ENCODE measurements around the gene C6orf62. TPM values are rescaled to one million over a fixed set of nuclear protein-coding genes. Genes with fewer than 3 reads are reported as not detected.
"Not testable (repeated sequence)": the region's sequence is repeated elsewhere in the genome, so short reads cannot be mapped to it uniquely, and the experiment has no call there.

Gene C6orf62
- total RNA-seq, 4 donors from 2014 or later = 55.9 to 122 (median 77.9) TPM

DNA sequence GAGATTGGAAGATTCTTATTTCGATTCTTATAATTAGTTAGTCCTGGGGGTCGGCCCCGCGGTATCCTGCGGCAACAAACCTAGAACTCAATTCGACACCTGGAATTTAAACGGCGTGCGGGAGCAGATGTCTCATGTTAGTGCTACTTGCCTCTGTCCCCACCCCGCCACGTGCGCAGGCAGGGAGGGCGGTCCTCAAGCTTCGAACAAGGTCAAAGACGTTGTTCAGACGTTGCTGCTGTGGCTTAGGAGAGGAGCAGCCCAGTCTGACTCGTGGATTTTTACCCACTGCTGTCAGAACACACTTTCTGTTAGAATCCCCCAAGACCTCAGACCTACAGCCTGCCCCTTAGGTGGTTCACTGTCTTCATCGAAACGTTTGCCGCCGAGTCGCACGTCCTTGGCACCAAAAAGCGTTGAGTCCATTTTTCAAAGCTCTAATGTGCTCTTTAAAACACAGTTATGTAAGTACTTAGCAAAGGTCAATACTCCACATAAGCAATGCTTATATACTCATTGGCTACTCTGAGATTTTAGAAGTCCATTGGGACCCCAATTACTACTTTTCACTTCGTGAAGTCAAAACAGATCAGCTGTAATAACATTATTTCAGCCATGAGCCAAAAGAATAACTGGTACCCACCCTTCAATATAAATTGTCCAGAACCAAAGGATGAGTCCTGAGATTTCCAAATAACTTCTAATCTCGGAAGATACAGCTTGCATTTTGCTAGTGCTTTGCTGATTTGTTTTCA, 2.7 kb upstream of the C6orf62 start:
- H3K4me1 ChIP-seq = peaks cover 0 to 27% (median 12%) of the 10 kb centered on the region in 4 donors
- peak; percentile 78 to 84 for TF ChIP-seq POLR2A (IDR thresholded peaks at IDR 0.05)
- peak in 1 of 2 donors; percentile 92 for TF ChIP-seq EP300 (IDR thresholded peaks at IDR 0.05)
- TF ChIP-seq CTCF (IDR thresholded peaks at IDR 0.05) = no peak
- H3K4me3 ChIP-seq = peak overlapping the region; percentile 31 to 86 (median 64)
- no peaks in the 10 kb centered on the region for H3K9me3 ChIP-seq
- H3K36me3 ChIP-seq = peaks cover 0 to 3% (median 0%) of the 10 kb centered on the region in 3 donors
- 2 to 4% methylated on average over 26 of the region's 26 CpGs for WGBS, 2 donors
- peak in 1 of 2 donors; percentile 87 for DNase-seq (ENCODE audit: low spot score in 2 of 2)
- peak overlapping the region; percentile 96 to 100 (median 96) for H3K27ac ChIP-seq
- H3K27me3 ChIP-seq = no peaks in the 10 kb centered on the region

DNA sequence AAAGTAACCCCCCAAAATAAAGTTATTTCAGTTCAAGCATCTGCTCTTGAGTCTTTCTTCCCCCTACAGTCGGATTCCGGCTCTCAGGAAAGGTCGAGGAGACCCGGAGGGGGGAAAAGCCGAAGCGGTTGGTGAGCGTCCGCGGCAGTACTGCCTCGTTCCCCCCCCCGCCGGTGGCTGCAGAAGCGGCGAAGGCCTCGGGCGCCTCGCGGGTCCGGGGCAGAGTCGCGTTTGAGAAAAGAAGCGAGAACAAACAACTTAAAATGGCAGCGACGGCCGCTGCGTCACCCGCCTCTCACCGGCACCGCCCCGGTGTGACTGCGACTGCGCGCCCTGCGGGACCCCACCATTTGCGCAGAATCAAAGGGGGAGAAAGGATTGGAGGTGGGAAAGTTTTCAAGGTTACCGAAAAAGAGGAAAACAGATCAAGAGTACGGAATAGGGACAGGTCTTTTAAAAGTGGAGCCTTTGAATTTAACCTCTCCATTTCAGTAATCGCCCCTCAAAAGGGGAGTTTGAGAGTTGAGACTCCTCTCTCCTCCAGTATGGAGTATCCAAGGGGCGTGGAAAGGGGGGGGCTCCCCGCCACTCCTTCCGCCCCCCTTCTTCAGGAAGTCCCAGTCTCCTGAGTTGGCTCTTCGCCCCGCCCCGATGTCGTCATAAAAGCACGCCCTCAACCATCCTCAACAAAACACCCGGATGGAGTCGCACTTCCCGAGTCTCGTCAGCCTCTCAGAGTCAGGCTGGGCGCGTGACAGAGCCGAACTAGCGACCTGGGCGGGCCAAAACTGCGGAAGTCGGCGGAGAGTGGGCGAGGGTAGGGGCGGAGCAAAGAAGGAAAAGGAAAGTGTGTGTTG, 1.9 kb upstream of the C6orf62 start:
- Histone ChIP-seq H3K4me1 (peaks cover 0 to 35% (median 16%) of the 10 kb centered on the region in 4 donors), H3K27ac (peak overlapping the region; percentile 96 to 100 (median 97)), H3K36me3 (peaks cover 0 to 11% (median 0%) of the 10 kb centered on the region in 3 donors), H3K27me3 (no peaks in the 10 kb centered on the region), H3K9me3 (no peaks in the 10 kb centered on the region), H3K4me3 (peak overlapping the region; percentile 69 to 86 (median 74))
- TF ChIP-seq POLR2A (IDR thresholded peaks at IDR 0.05) (peak; percentile 99), CTCF (IDR thresholded peaks at IDR 0.05) (peak in 2 of 5 experiments; percentile 24 to 52), EP300 (IDR thresholded peaks at IDR 0.05) (peak; percentile 86 to 99)
- 0% methylated on average over 60 of the region's 60 CpGs for WGBS, 2 donors
- DNase-seq (ENCODE audit: low spot score in 2 of 2) = peak; percentile 100

GRCh38 chr6:24720131-24720603, 1.2 kb upstream of the C6orf62 start:
- TF ChIP-seq CTCF (IDR thresholded peaks at IDR 0.05) (no peak), POLR2A (IDR thresholded peaks at IDR 0.05) (no peak), EP300 (IDR thresholded peaks at IDR 0.05) (no peak)
- no peaks in the 10 kb centered on the region for H3K9me3 ChIP-seq
- peak overlapping the region; percentile 96 to 100 (median 97) for H3K27ac ChIP-seq
- 0% methylated on average over 22 to 35 of the region's 39 CpGs for WGBS, 2 donors
- no peaks in the 10 kb centered on the region for H3K27me3 ChIP-seq
- peak in 1 of 2 donors; percentile 45 for DNase-seq (ENCODE audit: low spot score in 2 of 2)
- H3K4me3 ChIP-seq = peak overlapping the region; percentile 69 to 86 (median 74)
- H3K4me1 ChIP-seq = peaks cover 0 to 41% (median 20%) of the 10 kb centered on the region in 4 donors
- H3K36me3 ChIP-seq = peaks cover 0 to 15% (median 0%) of the 10 kb centered on the region in 3 donors

- H3K9me3 ChIP-seq = no peaks in the 10 kb centered on the region
- peaks cover 0 to 31% (median 8%) of the 10 kb centered on the region in 3 donors for H3K36me3 ChIP-seq
- H3K27ac ChIP-seq = peak overlapping the region; percentile 96 to 100 (median 97)
- peak overlapping the region; percentile 69 to 86 (median 74) for H3K4me3 ChIP-seq
- TF ChIP-seq POLR2A (IDR thresholded peaks at IDR 0.05) (no peak), EP300 (IDR thresholded peaks at IDR 0.05) (no peak), CTCF (IDR thresholded peaks at IDR 0.05) (no peak)
- DNase-seq (ENCODE audit: low spot score in 2 of 2) = no peak
- H3K27me3 ChIP-seq = no peaks in the 10 kb centered on the region
- 9 to 13% methylated on average over 8 of the region's 8 CpGs for WGBS, 2 donors
- H3K4me1 ChIP-seq = peaks cover 0 to 57% (median 31%) of the 10 kb centered on the region in 4 donors
These were observed 367 bp downstream of the C6orf62 start for GRCh38 chr6:24718449-24719124.

DNA sequence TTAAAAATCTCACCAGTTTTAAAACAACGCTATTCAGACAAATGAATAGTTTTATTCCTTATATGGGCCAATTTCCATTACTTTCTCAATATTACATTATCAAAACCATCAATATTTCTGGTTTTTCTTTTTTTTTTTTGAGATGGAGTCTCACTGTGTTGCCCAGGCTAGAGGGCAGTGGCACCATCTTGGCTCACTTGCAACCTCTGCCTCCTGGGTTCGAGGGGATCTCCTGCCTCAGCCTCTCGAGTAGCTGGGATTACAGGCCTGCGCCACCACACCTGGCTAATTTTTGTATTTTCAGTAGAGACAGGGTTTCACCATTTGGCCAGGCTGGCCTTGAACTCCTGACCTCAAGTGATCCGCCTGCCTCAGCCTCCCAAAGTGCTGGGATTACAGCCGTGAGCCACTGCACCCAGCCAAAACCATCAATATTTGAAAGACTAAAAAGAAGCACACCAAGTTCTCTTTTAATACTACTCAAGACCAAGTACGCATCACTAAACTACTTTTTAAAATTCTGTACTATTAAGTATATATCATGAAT, 2.3 kb downstream of the C6orf62 start:
- H3K4me3 ChIP-seq = peak overlapping the region in 1 of 4 donors; percentile 69
- peak overlapping the region in 1 of 4 donors; percentile 96 for H3K27ac ChIP-seq
- not testable (repeated sequence) for DNase-seq (ENCODE audit: low spot score in 2 of 2); H3K27me3 ChIP-seq; H3K9me3 ChIP-seq
- H3K36me3 ChIP-seq = peaks cover 0 to 50% (median 13%) of the 10 kb centered on the region in 3 donors
- H3K4me1 ChIP-seq = peaks cover 0 to 70% (median 40%) of the 10 kb centered on the region in 4 donors
- 82 to 85% methylated on average over 7 of the region's 7 CpGs for WGBS, 2 donors
